Adrenal gland (tissue), 12 donors: ENCODE results near the gene SPOP. TPM values are rescaled to one million over a fixed set of nuclear protein-coding genes. Genes with fewer than 3 reads are reported as not detected.

Source experiments
- DNase-seq, 7 donors: peaks; one replicate each; pipeline ENCODE4 v3.0.0-alpha.2; 2019 to 2020
- H3K27ac ChIP-seq, 5 donors: fragments of 200-600 bp; sonication (generic) in 4 of 5; 1 replicate in 3 of 5; 2 replicates in 2 of 5; pipeline versions ENCODE4 v1.5.1 to v1.8.0; 2016 to 2020; ENCODE audit warnings: mild to moderate bottlenecking in 1 of 5
- H3K27me3 ChIP-seq: fragments of 200-600 bp; 2 replicates; pipeline ENCODE4 v1.8.0; 2021
- H3K36me3 ChIP-seq, 2 donors: fragments of 200-600 bp; replicated peaks in 1 of 2; 1 replicate in 1 of 2; 2 replicates in 1 of 2; pipeline versions ENCODE4 v1.5.1 to v1.8.0; 2018 to 2022
- H3K4me1 ChIP-seq, 2 donors: fragments of 200-600 bp; replicated peaks in 1 of 2; 1 replicate in 1 of 2; 2 replicates in 1 of 2; pipeline versions ENCODE4 v1.5.1 to v1.8.0; 2018 to 2021
- H3K4me3 ChIP-seq, 4 donors: fragments of 200-600 bp; sonication (generic) in 3 of 4; one replicate each; pipeline ENCODE4 v1.5.1; 2016 to 2018
- H3K9me3 ChIP-seq, 3 donors: fragments of 200-600 bp; sonication (generic) in 1 of 3; replicated peaks in 1 of 3; 1 replicate in 2 of 3; 2 replicates in 1 of 3; pipeline versions ENCODE4 v1.5.1 to v1.8.0; 2016 to 2021
- POLR2A ChIP-seq, 2 donors: fragments of 450-650 bp; IDR thresholded peaks; one replicate each; pipeline ENCODE4 v1.6.1; 2017; ENCODE audit warnings: antibody characterized with exemption in 2 of 2, mild to moderate bottlenecking in 2 of 2, moderate library complexity in 1 of 2
- WGBS, 4 donors: extraction: QIAGEN DNeasy Blood & Tissue Kit in 2 of 4; methylation state at CpG; one replicate each; pipeline versions ENCODE4 v1.1.5 to v1.1.7; 2013 to 2017; 5-methylcytosine and 5-hydroxymethylcytosine counted together
- intact Hi-C, 2 donors: fragments of 100-400 bp; cut with DNase I; formaldehyde crosslinking; loops; one replicate each; pipeline versions ENCODE4 v1.14.1 to v1.15.0; 2022 to 2023
- polyA plus RNA-seq, 3 donors: library from polyadenylated mRNA; stranded (reverse); fragments of 200-250 nt in 2 of 3; fragments of 350-450 nt in 1 of 3; fragmentation: Illumina TruSeq in 1 of 3; extraction: RNeasy Lipid Tissue Mini Kit (QIAGEN cat#74804) in 1 of 3; gene quantifications; one replicate each; pipeline ENCODE4 v1.2.3, GENCODE V29; 2013 to 2014
- total RNA-seq, 9 donors: library from RNA; depleted of rRNA in 4 of 9; stranded (reverse); fragments of >200 nt in 4 of 9; fragments of 120-200 nt in 1 of 9; fragmentation: NEBNext Ultra II Directional in 1 of 9; extraction: Animal tissue kit (Norgen Biotek cat#: 25700) in 1 of 9; gene quantifications; one replicate each; pipeline versions ENCODE4 v1.1.0 to v1.2.4, GENCODE V29; 2013 to 2023
- TF ChIP-seq, protein P1 (sequence below), 6 experiments: fragments of 450-650 bp in 4 of 6; fragments of 200-600 bp in 2 of 6; sonication (generic) in 1 of 6; IDR thresholded peaks; 1 replicate in 5 of 6; 2 replicates in 1 of 6; pipeline versions ENCODE4 v1.5.1 to v1.8.0; 2016 to 2021; ENCODE audit warnings: antibody characterized with exemption in 6 of 6, mild to moderate bottlenecking in 2 of 6, moderate library complexity in 1 of 6
- donor health status: healthy with polysubstance abuse.
- donor health status: Bipolar disorder and iron deficiency.
- donor health status: DM: yes; HTN: yes; CAD: no.
- donor health status: DM: no; HTN: no; CAD: no.
- donor health status: DM: no; HTN: no; CAD: no.
- donor health status: DM: yes; HTN: yes; CAD: no.

Gene SPOP
- total and polyA plus RNA-seq, 12 donors, result 22.4 to 86.4 (median 57.6) TPM

- H3K27me3 ChIP-seq, result peaks cover 6% of the 10 kb centered on the region
- H3K4me1 ChIP-seq, result peaks cover 8 to 9% of the 10 kb centered on the region in 2 donors
- H3K36me3 ChIP-seq, result no peaks in the 10 kb centered on the region
- no peaks in the 10 kb centered on the region for H3K9me3 ChIP-seq
- H3K4me3 ChIP-seq, result no peak overlapping the region
- H3K27ac ChIP-seq, result no peak overlapping the region
- intact Hi-C loops, result loop anchor here (10.0 kb wide), 2 partner anchors 282 to 422 kb away; partner anchors contain the start of gene DLX3 (in 1 of the 2)
- 72 to 81% (median 75%) methylated on average over 6 of the region's 6 CpGs for WGBS, 4 donors
- no peak for TF ChIP-seq POLR2A (IDR thresholded peaks at IDR 0.05)
- TF ChIP-seq, protein P1, sequence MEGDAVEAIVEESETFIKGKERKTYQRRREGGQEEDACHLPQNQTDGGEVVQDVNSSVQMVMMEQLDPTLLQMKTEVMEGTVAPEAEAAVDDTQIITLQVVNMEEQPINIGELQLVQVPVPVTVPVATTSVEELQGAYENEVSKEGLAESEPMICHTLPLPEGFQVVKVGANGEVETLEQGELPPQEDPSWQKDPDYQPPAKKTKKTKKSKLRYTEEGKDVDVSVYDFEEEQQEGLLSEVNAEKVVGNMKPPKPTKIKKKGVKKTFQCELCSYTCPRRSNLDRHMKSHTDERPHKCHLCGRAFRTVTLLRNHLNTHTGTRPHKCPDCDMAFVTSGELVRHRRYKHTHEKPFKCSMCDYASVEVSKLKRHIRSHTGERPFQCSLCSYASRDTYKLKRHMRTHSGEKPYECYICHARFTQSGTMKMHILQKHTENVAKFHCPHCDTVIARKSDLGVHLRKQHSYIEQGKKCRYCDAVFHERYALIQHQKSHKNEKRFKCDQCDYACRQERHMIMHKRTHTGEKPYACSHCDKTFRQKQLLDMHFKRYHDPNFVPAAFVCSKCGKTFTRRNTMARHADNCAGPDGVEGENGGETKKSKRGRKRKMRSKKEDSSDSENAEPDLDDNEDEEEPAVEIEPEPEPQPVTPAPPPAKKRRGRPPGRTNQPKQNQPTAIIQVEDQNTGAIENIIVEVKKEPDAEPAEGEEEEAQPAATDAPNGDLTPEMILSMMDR (IDR thresholded peaks at IDR 0.05), result no peak
- no peak for DNase-seq
Observed at GRCh38 chr17:49572806-49573420, 105.0 kb downstream of the SPOP start.

- no peak for TF ChIP-seq POLR2A (IDR thresholded peaks at IDR 0.05)
- TF ChIP-seq, protein P1 (IDR thresholded peaks at IDR 0.05), result no peak
- intact Hi-C loops, result loop anchor here (10.0 kb wide), 2 partner anchors 283 to 423 kb away; partner anchors contain the start of gene DLX3 (in 1 of the 2)
- DNase-seq, result no peak
- Histone ChIP-seq H3K27me3 (peaks cover 6% of the 10 kb centered on the region), H3K27ac (no peak overlapping the region), H3K4me1 (peaks cover 8 to 14% of the 10 kb centered on the region in 2 donors), H3K36me3 (no peaks in the 10 kb centered on the region), H3K9me3 (no peaks in the 10 kb centered on the region), H3K4me3 (no peak overlapping the region)
- 58 to 79% (median 70%) methylated on average over 3 of the region's 3 CpGs for WGBS, 4 donors
Observed at GRCh38 chr17:49572226-49572625, 105.7 kb downstream of the SPOP start.

- no peak for TF ChIP-seq POLR2A (IDR thresholded peaks at IDR 0.05)
- TF ChIP-seq, protein P1 (IDR thresholded peaks at IDR 0.05), result no peak
- Histone ChIP-seq H3K27ac (no peak overlapping the region), H3K9me3 (no peaks in the 10 kb centered on the region), H3K4me1 (peaks cover 8 to 18% of the 10 kb centered on the region in 2 donors), H3K36me3 (no peaks in the 10 kb centered on the region), H3K4me3 (no peak overlapping the region), H3K27me3 (peaks cover 6% of the 10 kb centered on the region)
- DNase-seq, result no peak
- WGBS, 4 donors, result 35 to 52% (median 42%) methylated on average over 4 of the region's 4 CpGs
- intact Hi-C loops, result loop anchor here (2.0 to 10.0 kb wide), 4 partner anchors 123 to 423 kb away; partner anchors contain the start of gene DLX3 (in 1 of the 2)
Observed at GRCh38 chr17:49571764-49572163, 106.1 kb downstream of the SPOP start.

- H3K36me3 ChIP-seq, result no peaks in the 10 kb centered on the region
- H3K4me3 ChIP-seq, result no peak overlapping the region
- no peaks in the 10 kb centered on the region for H3K9me3 ChIP-seq
- H3K4me1 ChIP-seq, result peaks cover 8 to 21% of the 10 kb centered on the region in 2 donors
- intact Hi-C loops, result loop anchor here (2.0 to 10.0 kb wide), 4 partner anchors 124 to 424 kb away; partner anchors contain the start of gene DLX3 (in 1 of the 2)
- peaks cover 5% of the 10 kb centered on the region for H3K27me3 ChIP-seq
- TF ChIP-seq, protein P1 (IDR thresholded peaks at IDR 0.05), result no peak
- TF ChIP-seq POLR2A (IDR thresholded peaks at IDR 0.05), result no peak
- H3K27ac ChIP-seq, result no peak overlapping the region
- 60 to 71% (median 68%) methylated on average over 6 of the region's 6 CpGs for WGBS, 4 donors
- DNase-seq, result no peak
Observed at GRCh38 chr17:49571283-49571682, 106.6 kb downstream of the SPOP start.
